SK-N-SH (cell line): ENCODE measurements around the gene PRICKLE3. TPM values are rescaled to one million over a fixed set of nuclear protein-coding genes. Genes with fewer than 3 reads are reported as not detected.

ENCODE experiments used
- CTCF ChIA-PET: fragments of 300-600, 350-600 bp; formaldehyde crosslinking; extraction: SDS; loops from one replicate; lab custom pipeline; 2021; lab: Yijun Ruan, JAX
- POLR2A ChIA-PET: fragments of 350-600 bp; sonication (Branson Sonifier 250); formaldehyde crosslinking; extraction: SDS; loops from one replicate; lab custom pipeline; 2020; ENCODE audit warnings: antibody characterized with exemption, inconsistent platforms; lab: Yijun Ruan, JAX
- DNase-seq: peaks from one replicate; pipeline ENCODE4 v3.0.0; 2012
- H2AFZ ChIP-seq: fragments of 200-600 bp; sonication (generic); 2 replicates; pipeline ENCODE4 v1.8.1; 2016; ENCODE audit warnings: antibody characterized with exemption, mild to moderate bottlenecking, low read depth
- H3F3A ChIP-seq: fragments of 200-600 bp; sonication (generic); replicated peaks from 2 replicates; pipeline ENCODE3; 2016; ENCODE audit warnings: antibody characterized with exemption, mild to moderate bottlenecking; ENCODE audit not compliant: insufficient read depth
- H3K27ac ChIP-seq, 2 experiments: fragments of 200-500 bp in 1 of 2; fragments of 200-600 bp in 1 of 2; sonication (Bioruptor generic) in 1 of 2; sonication (generic), shearing (Covaris generic) in 1 of 2; 2 replicates each; pipeline versions ENCODE4 v1.5.1 to v1.6.1; 2014 to 2016; ENCODE audit warnings: low read depth in 2 of 2, inconsistent platforms in 1 of 2, low read length in 1 of 2, mild to moderate bottlenecking in 1 of 2, mixed read lengths in 1 of 2
- H3K27me3 ChIP-seq: fragments of 200-600 bp; sonication (generic), shearing (Covaris generic); 2 replicates; pipeline ENCODE4 v1.6.1; 2016; ENCODE audit warnings: mixed run types; ENCODE audit not compliant: insufficient read depth
- H3K36me3 ChIP-seq, 2 experiments: fragments of 200-500 bp in 1 of 2; fragments of 200-600 bp in 1 of 2; sonication (Bioruptor generic) in 1 of 2; sonication (generic) in 1 of 2; replicated peaks in 1 of 2; 2 replicates each; pipeline versions ENCODE3 to v1.5.1; 2014 to 2016; ENCODE audit warnings: low read length in 1 of 2, mild to moderate bottlenecking in 1 of 2; ENCODE audit not compliant: insufficient read depth in 2 of 2, control insufficient read depth in 1 of 2
- H3K4me1 ChIP-seq, 2 experiments: fragments of 200-500 bp in 1 of 2; fragments of 200-600 bp in 1 of 2; sonication (Bioruptor generic) in 1 of 2; sonication (generic), shearing (Covaris generic) in 1 of 2; 2 replicates each; pipeline versions ENCODE4 v1.5.1 to v1.6.1; 2014 to 2016; ENCODE audit warnings: low read depth in 1 of 2, low read length in 1 of 2, mixed run types in 1 of 2; ENCODE audit not compliant: insufficient read depth in 2 of 2, control insufficient read depth in 1 of 2
- H3K4me2 ChIP-seq: fragments of 200-600 bp; sonication (generic), shearing (Covaris generic); 2 replicates; pipeline ENCODE4 v1.6.1; 2017; ENCODE audit warnings: mixed run types
- H3K4me3 ChIP-seq, 2 experiments: fragments of 200-500 bp in 1 of 2; fragments of 200-600 bp in 1 of 2; sonication (Bioruptor generic) in 1 of 2; sonication (generic), shearing (Covaris generic) in 1 of 2; 2 replicates each; pipeline versions ENCODE4 v1.5.1 to v1.8.1; 2014 to 2016; ENCODE audit warnings: low read depth in 2 of 2, inconsistent platforms in 1 of 2, low read length in 1 of 2, mild to moderate bottlenecking in 1 of 2, mixed read lengths in 1 of 2, moderate library complexity in 1 of 2
- H3K79me2 ChIP-seq: fragments of 200-600 bp; sonication (generic); 2 replicates; pipeline ENCODE4 v1.8.1; 2017; ENCODE audit warnings: mild to moderate bottlenecking; ENCODE audit not compliant: insufficient read depth
- H3K9ac ChIP-seq: fragments of 200-600 bp; sonication (generic); 2 replicates; pipeline ENCODE4 v1.6.1; 2017; ENCODE audit warnings: mixed run types
- H3K9me2 ChIP-seq: fragments of 200-600 bp; sonication (generic); 2 replicates; pipeline ENCODE4 v1.6.1; 2017; ENCODE audit warnings: mixed run types
- H3K9me3 ChIP-seq: fragments of 200-600 bp; sonication (generic); 2 replicates; pipeline ENCODE4 v1.6.1; 2017; ENCODE audit warnings: mixed run types, mild to moderate bottlenecking, moderate library complexity
- H4K20me1 ChIP-seq: fragments of 200-600 bp; sonication (generic); 2 replicates; pipeline ENCODE4 v1.6.1; 2017; ENCODE audit warnings: mild to moderate bottlenecking, mixed run types; ENCODE audit not compliant: insufficient read depth
- ELF1 ChIP-seq: IDR thresholded peaks from 2 replicates; pipeline ENCODE4 v1.4.0; 2012
- EP300 ChIP-seq, 2 experiments: IDR thresholded peaks; 2 replicates each; pipeline versions ENCODE4 v1.4.0 to v1.6.1; 2012; ENCODE audit warnings: borderline replicate concordance in 1 of 2, low read depth in 1 of 2, low read length in 1 of 2
- FOXJ3 ChIP-seq: sonication (generic); formaldehyde crosslinking; IDR thresholded peaks from 2 replicates; pipeline ENCODE4 v1.5.1; 2020; ENCODE audit warnings: mild to moderate bottlenecking, missing genetic modification reagents
- GABPA ChIP-seq: IDR thresholded peaks from 2 replicates; pipeline ENCODE4 v1.4.0; 2012; ENCODE audit warnings: low read depth, mild to moderate bottlenecking
- MXI1 ChIP-seq: IDR thresholded peaks from 2 replicates; pipeline ENCODE4 v1.6.1; 2012; ENCODE audit warnings: mild to moderate bottlenecking, low read depth, low read length, improper control_type of control experiment
- NFIC ChIP-seq: IDR thresholded peaks from 2 replicates; pipeline ENCODE4 v1.4.0; 2012; ENCODE audit warnings: borderline replicate concordance
- POLR2AphosphoS5 ChIP-seq: IDR thresholded peaks from 2 replicates; pipeline ENCODE4 v1.6.1; 2012; ENCODE audit warnings: low read depth, low read length
- SIN3A ChIP-seq: IDR thresholded peaks from 2 replicates; pipeline ENCODE4 v1.6.1; 2012; ENCODE audit warnings: low read depth, mild to moderate bottlenecking, low read length, moderate library complexity, borderline replicate concordance
- TAF1 ChIP-seq: IDR thresholded peaks from 2 replicates; pipeline ENCODE4 v1.6.1; 2012; ENCODE audit warnings: low read depth, mild to moderate bottlenecking, low read length, moderate library complexity, borderline replicate concordance
- TCF12 ChIP-seq: IDR thresholded peaks from 2 replicates; pipeline ENCODE4 v1.4.0; 2012
- YY1 ChIP-seq: IDR thresholded peaks from 2 replicates; pipeline ENCODE4 v1.4.0; 2012; ENCODE audit warnings: low read depth, mild to moderate bottlenecking
- WGBS: methylation state at CpG from one replicate; pipeline ENCODE4 v1.1.6; 2017; ENCODE audit warnings: low lambda C conversion rate; 5-methylcytosine and 5-hydroxymethylcytosine counted together
- polyA plus RNA-seq, 3 experiments: library from polyadenylated mRNA; depleted of rRNA; stranded (reverse); fragments of >200 nt; gene quantifications; 2 replicates each; pipeline ENCODE4 v1.2.3, GENCODE V29; 2012
- TF ChIP-seq, protein P1 (sequence below): IDR thresholded peaks from 2 replicates; pipeline ENCODE4 v1.4.0; 2012; ENCODE audit warnings: low read depth, borderline replicate concordance
- TF ChIP-seq, protein P2 (sequence below): IDR thresholded peaks from 2 replicates; pipeline ENCODE4 v1.4.0; 2012; ENCODE audit warnings: low read depth, borderline replicate concordance
- TF ChIP-seq, protein P3 (sequence below): IDR thresholded peaks from 2 replicates; pipeline ENCODE4; 2012
- TF ChIP-seq, protein P4 (sequence below): fragments of 150-350 bp; IDR thresholded peaks from 2 replicates; pipeline ENCODE4 v1.6.1; 2016; ENCODE audit warnings: mild to moderate bottlenecking, low read depth, low read length
- TF ChIP-seq, protein P5 (sequence below): fragments of 200-600 bp; sonication (generic); IDR thresholded peaks from 2 replicates; pipeline ENCODE4 v1.6.1; 2017; ENCODE audit warnings: antibody characterized with exemption, mild to moderate bottlenecking, moderate library complexity

PRICKLE3 gene
- polyA plus RNA-seq, 1 of the 3 experiments (the other 2 are of a cell fraction), result 0.07 TPM

DNA sequence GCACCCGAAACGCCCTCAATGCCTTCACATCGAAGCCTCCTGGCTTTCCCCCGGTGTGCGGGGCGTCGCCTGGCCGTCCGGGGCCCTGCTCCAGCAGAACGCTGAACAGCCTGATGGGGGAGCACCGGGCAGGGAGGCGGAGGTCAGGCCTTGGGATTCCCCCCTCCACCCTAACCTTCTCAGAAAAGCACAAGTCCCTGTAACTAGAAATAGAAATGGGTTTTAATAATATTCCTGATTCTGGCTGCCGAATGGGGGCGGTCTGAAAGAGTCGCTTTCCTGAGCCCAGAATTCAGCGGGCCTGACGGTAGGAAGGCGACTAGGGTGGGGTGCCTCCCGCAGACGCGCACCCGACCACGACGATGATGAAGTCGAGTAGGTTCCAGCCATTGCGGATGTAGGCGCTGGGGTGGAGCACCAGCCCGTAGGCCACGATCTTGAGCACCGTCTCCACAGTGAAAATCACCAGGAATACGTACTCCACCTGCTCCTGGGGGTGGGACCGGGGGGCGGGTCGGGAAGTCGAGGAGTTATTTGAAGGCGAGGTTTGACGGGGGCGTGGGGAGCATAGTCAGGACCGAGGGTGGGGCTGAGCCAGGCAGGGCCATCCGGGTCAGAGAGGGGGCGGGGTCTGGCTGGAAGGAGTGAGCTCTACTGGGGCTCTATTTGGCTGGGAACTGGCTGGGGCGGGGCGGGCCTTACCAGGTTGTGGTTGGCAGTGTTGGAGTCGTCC lies 44.5 kb upstream of the PRICKLE3 start:
- no peaks in the 10 kb centered on the region for H3K79me2 ChIP-seq
- POLR2A ChIA-PET, result no interaction called here
- H3K9me3 ChIP-seq, result no peaks in the 10 kb centered on the region
- H3K9me2 ChIP-seq, result no peaks in the 10 kb centered on the region
- DNase-seq, result no peak
- CTCF ChIA-PET, result no interaction called here
- no peak overlapping the region for H3K4me2 ChIP-seq
- H3K9ac ChIP-seq, result no peak overlapping the region
- no peaks in the 10 kb centered on the region for H3K4me1 ChIP-seq
- no peaks in the 10 kb centered on the region for H3F3A ChIP-seq
- H3K4me3 ChIP-seq, result no peak overlapping the region
- 67% methylated on average over 35 of the region's 44 CpGs for WGBS
- H3K36me3 ChIP-seq, result no peaks in the 10 kb centered on the region
- no peak overlapping the region for H2AFZ ChIP-seq
- H3K27ac ChIP-seq, result no peak overlapping the region
- TF ChIP-seq SIN3A (no peak), POLR2AphosphoS5 (no peak), YY1 (no peak), TAF1 (no peak), MXI1 (no peak), TCF12 (no peak), NFIC (no peak), GABPA (no peak), EP300 (IDR thresholded peaks at IDR 0.05; ENCODE audit: borderline replicate concordance in 1 of 2, low read depth in 1 of 2, low read length in 1 of 2) (no peak), ELF1 (no peak), FOXJ3 (no peak)
- TF ChIP-seq, protein P1, sequence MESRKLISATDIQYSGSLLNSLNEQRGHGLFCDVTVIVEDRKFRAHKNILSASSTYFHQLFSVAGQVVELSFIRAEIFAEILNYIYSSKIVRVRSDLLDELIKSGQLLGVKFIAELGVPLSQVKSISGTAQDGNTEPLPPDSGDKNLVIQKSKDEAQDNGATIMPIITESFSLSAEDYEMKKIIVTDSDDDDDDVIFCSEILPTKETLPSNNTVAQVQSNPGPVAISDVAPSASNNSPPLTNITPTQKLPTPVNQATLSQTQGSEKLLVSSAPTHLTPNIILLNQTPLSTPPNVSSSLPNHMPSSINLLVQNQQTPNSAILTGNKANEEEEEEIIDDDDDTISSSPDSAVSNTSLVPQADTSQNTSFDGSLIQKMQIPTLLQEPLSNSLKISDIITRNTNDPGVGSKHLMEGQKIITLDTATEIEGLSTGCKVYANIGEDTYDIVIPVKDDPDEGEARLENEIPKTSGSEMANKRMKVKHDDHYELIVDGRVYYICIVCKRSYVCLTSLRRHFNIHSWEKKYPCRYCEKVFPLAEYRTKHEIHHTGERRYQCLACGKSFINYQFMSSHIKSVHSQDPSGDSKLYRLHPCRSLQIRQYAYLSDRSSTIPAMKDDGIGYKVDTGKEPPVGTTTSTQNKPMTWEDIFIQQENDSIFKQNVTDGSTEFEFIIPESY, result no peak
- TF ChIP-seq, protein P2, sequence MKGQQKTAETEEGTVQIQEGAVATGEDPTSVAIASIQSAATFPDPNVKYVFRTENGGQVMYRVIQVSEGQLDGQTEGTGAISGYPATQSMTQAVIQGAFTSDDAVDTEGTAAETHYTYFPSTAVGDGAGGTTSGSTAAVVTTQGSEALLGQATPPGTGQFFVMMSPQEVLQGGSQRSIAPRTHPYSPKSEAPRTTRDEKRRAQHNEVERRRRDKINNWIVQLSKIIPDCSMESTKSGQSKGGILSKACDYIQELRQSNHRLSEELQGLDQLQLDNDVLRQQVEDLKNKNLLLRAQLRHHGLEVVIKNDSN, result no peak
- TF ChIP-seq, protein P3, sequence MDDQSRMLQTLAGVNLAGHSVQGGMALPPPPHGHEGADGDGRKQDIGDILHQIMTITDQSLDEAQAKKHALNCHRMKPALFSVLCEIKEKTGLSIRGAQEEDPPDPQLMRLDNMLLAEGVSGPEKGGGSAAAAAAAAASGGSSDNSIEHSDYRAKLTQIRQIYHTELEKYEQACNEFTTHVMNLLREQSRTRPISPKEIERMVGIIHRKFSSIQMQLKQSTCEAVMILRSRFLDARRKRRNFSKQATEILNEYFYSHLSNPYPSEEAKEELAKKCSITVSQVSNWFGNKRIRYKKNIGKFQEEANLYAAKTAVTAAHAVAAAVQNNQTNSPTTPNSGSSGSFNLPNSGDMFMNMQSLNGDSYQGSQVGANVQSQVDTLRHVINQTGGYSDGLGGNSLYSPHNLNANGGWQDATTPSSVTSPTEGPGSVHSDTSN, result no peak
- TF ChIP-seq, protein P4, sequence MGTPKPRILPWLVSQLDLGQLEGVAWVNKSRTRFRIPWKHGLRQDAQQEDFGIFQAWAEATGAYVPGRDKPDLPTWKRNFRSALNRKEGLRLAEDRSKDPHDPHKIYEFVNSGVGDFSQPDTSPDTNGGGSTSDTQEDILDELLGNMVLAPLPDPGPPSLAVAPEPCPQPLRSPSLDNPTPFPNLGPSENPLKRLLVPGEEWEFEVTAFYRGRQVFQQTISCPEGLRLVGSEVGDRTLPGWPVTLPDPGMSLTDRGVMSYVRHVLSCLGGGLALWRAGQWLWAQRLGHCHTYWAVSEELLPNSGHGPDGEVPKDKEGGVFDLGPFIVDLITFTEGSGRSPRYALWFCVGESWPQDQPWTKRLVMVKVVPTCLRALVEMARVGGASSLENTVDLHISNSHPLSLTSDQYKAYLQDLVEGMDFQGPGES, result no peak
- TF ChIP-seq, protein P5, sequence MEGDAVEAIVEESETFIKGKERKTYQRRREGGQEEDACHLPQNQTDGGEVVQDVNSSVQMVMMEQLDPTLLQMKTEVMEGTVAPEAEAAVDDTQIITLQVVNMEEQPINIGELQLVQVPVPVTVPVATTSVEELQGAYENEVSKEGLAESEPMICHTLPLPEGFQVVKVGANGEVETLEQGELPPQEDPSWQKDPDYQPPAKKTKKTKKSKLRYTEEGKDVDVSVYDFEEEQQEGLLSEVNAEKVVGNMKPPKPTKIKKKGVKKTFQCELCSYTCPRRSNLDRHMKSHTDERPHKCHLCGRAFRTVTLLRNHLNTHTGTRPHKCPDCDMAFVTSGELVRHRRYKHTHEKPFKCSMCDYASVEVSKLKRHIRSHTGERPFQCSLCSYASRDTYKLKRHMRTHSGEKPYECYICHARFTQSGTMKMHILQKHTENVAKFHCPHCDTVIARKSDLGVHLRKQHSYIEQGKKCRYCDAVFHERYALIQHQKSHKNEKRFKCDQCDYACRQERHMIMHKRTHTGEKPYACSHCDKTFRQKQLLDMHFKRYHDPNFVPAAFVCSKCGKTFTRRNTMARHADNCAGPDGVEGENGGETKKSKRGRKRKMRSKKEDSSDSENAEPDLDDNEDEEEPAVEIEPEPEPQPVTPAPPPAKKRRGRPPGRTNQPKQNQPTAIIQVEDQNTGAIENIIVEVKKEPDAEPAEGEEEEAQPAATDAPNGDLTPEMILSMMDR, result no peak
- H4K20me1 ChIP-seq, result no peaks in the 10 kb centered on the region
- no peaks in the 10 kb centered on the region; the same call in 1 of the 2 replicates for H3K27me3 ChIP-seq
